Endothelial cell (in vitro differentiated cells): ENCODE measurements around the gene WTAP. TPM values are rescaled to one million over a fixed set of nuclear protein-coding genes. Genes with fewer than 3 reads are reported as not detected.

Experiments
- DNase-seq: peaks from one replicate; pipeline ENCODE4 v3.0.0; 2021; ENCODE audit warnings: low spot score
- H3K27ac Mint-ChIP-seq: one replicate; pipeline ENCODE4 v1.8.0; 2021; ENCODE audit warnings: mixed read lengths, inconsistent platforms; ENCODE audit not compliant: unreplicated experiment
- H3K27me3 Mint-ChIP-seq: one replicate; pipeline ENCODE4 v1.8.0; 2021; ENCODE audit warnings: mild to moderate bottlenecking, moderate library complexity, mixed read lengths, inconsistent platforms; ENCODE audit not compliant: unreplicated experiment
- H3K36me3 Mint-ChIP-seq: one replicate; pipeline ENCODE4 v1.8.0; 2021; ENCODE audit warnings: mild to moderate bottlenecking, low read depth, mixed read lengths, inconsistent platforms; ENCODE audit not compliant: unreplicated experiment
- H3K4me1 Mint-ChIP-seq: one replicate; pipeline ENCODE4 v1.8.0; 2021; ENCODE audit warnings: mild to moderate bottlenecking, mixed read lengths, inconsistent platforms; ENCODE audit not compliant: unreplicated experiment
- H3K4me3 Mint-ChIP-seq: one replicate; pipeline ENCODE4 v1.8.0; 2021; ENCODE audit warnings: mild to moderate bottlenecking, mixed read lengths, inconsistent platforms; ENCODE audit not compliant: unreplicated experiment
- H3K9me3 Mint-ChIP-seq: one replicate; pipeline ENCODE4 v1.8.0; 2021; ENCODE audit warnings: mixed read lengths, inconsistent platforms; ENCODE audit not compliant: unreplicated experiment
- CTCF ChIP-seq: fragments of 200-600 bp; sonication (generic); IDR thresholded peaks from one replicate; pipeline ENCODE4 v1.5.0; 2021; ENCODE audit warnings: antibody characterized with exemption; ENCODE audit not compliant: unreplicated experiment
- total RNA-seq: library from RNA; stranded (reverse); fragmentation: NEBNext Ultra II Directional; extraction: Animal tissue kit (Norgen Biotek cat#: 25700); gene quantifications from one replicate; pipeline ENCODE4 v1.2.1, GENCODE V29; 2021; ENCODE audit not compliant: unreplicated experiment

The WTAP gene
- total RNA-seq, 1 donor from 2014 or later = 95.4 TPM

- no peak overlapping the region for H3K27ac Mint-ChIP-seq
- no peak for DNase-seq
- no peak overlapping the region for H3K4me3 Mint-ChIP-seq
- no peak for TF ChIP-seq CTCF
- peaks cover 19% of the 10 kb centered on the region for H3K36me3 Mint-ChIP-seq
- H3K9me3 Mint-ChIP-seq = no peaks in the 10 kb centered on the region
- no peaks in the 10 kb centered on the region for H3K4me1 Mint-ChIP-seq
- no peaks in the 10 kb centered on the region for H3K27me3 Mint-ChIP-seq
These were observed 24.1 kb downstream of the WTAP start for GRCh38 chr6:159751448-159751847.

GRCh38 chr6:159753081-159753872 is 26.0 kb downstream of the WTAP start:
- no peak for DNase-seq
- Mint-ChIP-seq H3K4me1 (no peaks in the 10 kb centered on the region), H3K9me3 (no peaks in the 10 kb centered on the region), H3K4me3 (no peak overlapping the region), H3K27me3 (no peaks in the 10 kb centered on the region), H3K27ac (no peak overlapping the region), H3K36me3 (peaks cover 21% of the 10 kb centered on the region)
- TF ChIP-seq CTCF = no peak

GRCh38 chr6:159754401-159754800 is 27.1 kb downstream of the WTAP start:
- Mint-ChIP-seq H3K4me1 (peaks cover 4% of the 10 kb centered on the region), H3K4me3 (no peak overlapping the region), H3K36me3 (peaks cover 22% of the 10 kb centered on the region), H3K9me3 (no peaks in the 10 kb centered on the region), H3K27ac (no peak overlapping the region), H3K27me3 (no peaks in the 10 kb centered on the region)
- DNase-seq = no peak
- no peak for TF ChIP-seq CTCF

GRCh38 chr6:159754959-159755914 is 27.9 kb downstream of the WTAP start:
- Mint-ChIP-seq H3K27ac (peak overlapping the region; percentile 26), H3K4me1 (peaks cover 10% of the 10 kb centered on the region), H3K4me3 (peak overlapping the region; percentile 70), H3K27me3 (peaks cover 3% of the 10 kb centered on the region), H3K9me3 (no peaks in the 10 kb centered on the region), H3K36me3 (peaks cover 24% of the 10 kb centered on the region)
- no peak for TF ChIP-seq CTCF
- no peak for DNase-seq
